ENCODE results near the gene TRIM17. TPM values are rescaled to one million over a fixed set of nuclear protein-coding genes. Genes with fewer than 3 reads are reported as not detected.

The TRIM17 gene
- total and polyA plus RNA-seq, 9 donors: 0.27 to 1.0 (median 0.57) TPM

- Histone ChIP-seq H3K4me3 (ENCODE audit: low read length) (no peak overlapping the region), H3K9me3 (replicated peaks; ENCODE audit: control insufficient read depth, low read depth, low read length) (no peaks in the 10 kb centered on the region), H3K36me3 (ENCODE audit: control insufficient read depth, insufficient read depth, low read length) (peaks cover 46% of the 10 kb centered on the region), H3K27me3 (ENCODE audit: control insufficient read depth, insufficient read depth, low read length) (no peaks in the 10 kb centered on the region), H3K4me1 (ENCODE audit: control insufficient read depth, insufficient read depth, low read length) (no peaks in the 10 kb centered on the region), H3K27ac (ENCODE audit: low read length) (no peak overlapping the region)
- 76% methylated on average over 6 of the region's 9 CpGs for WGBS (ENCODE audit: insufficient coverage)
- DNase-seq: no peak
Measured at GRCh38 chr1:228393811-228394570, 22.7 kb downstream of the TRIM17 start.

GRCh38 chr1:228393268-228393701 is 23.4 kb downstream of the TRIM17 start:
- 25% methylated on average over 4 of the region's 8 CpGs for WGBS (ENCODE audit: insufficient coverage)
- Histone ChIP-seq H3K4me1 (ENCODE audit: control insufficient read depth, insufficient read depth, low read length) (no peaks in the 10 kb centered on the region), H3K9me3 (replicated peaks; ENCODE audit: control insufficient read depth, low read depth, low read length) (no peaks in the 10 kb centered on the region), H3K27ac (ENCODE audit: low read length) (no peak overlapping the region), H3K36me3 (ENCODE audit: control insufficient read depth, insufficient read depth, low read length) (peaks cover 41% of the 10 kb centered on the region), H3K4me3 (ENCODE audit: low read length) (no peak overlapping the region), H3K27me3 (ENCODE audit: control insufficient read depth, insufficient read depth, low read length) (no peaks in the 10 kb centered on the region)
- DNase-seq: no peak

DNA sequence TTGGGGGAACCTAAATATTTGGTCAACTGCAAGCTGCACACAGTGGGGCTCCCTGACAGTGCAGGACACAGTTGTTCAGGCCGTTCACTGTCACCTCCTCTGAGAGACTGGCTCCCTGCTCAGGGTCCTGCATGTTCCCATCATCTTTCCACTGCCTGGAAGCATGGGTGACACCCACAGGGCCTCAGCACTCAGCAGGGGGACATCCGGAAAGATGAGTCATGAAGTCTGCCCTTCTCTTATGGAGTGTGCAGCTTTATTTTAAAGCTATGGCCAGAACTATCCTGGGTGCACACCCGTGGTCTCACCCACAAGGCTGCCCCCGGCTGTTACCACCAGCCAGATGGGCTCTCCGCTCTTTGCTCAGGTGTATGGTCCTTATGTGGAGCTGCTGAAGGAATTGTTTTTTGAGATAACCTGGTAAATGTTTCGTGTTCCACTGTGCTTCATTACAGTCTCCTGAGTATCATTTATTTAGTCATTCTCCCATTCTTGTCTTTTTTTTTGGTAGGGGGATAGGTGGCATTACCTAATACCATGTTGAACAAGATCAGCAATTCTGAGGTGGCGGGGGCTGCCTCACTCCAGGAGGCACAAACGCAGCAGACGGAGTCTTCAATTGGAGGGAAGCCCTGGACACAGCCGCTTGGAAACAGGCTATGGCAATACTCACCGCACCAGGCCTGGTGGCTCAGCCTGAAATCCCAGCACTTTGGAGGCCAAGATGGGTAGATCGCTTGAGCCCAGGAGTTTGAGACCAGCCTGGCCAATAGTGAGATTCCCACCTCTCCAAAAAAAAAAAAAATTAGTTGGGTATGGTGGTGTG is 24.3 kb downstream of the TRIM17 start:
- WGBS (ENCODE audit: insufficient coverage): 89% methylated on average over 6 of the region's 12 CpGs
- H3K36me3 ChIP-seq (ENCODE audit: control insufficient read depth, insufficient read depth, low read length): peaks cover 38% of the 10 kb centered on the region

DNA sequence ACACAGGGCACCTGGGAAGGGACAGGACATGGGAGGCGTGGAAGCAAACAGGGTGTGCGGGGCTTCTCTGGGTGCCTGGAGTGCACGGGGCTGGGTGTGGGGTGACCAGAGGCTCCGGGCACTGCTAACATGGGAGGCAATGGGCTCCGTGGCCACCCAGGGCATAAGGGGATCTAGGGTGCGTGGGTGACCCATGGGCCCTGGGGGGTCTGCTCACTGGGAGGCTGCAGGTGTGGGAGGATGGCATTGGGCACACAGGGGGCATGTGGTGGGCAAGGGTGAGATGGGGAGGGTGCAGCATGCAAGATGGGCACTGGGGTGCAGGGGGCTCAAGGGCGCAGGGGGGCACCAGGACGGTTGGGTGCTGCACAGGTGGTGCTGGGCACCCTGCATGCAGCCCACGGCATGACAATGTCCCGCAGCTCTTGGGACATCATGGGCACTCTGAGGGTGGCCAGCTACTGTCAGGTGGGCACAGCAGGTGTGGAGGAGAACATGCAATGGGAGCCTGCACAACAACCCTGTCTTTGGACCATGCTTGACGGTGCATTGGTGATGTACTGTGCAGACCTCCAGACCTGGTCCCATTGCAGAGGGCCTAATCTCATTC is 25.1 kb downstream of the TRIM17 start:
- Histone ChIP-seq H3K27ac (ENCODE audit: low read length) (no peak overlapping the region), H3K27me3 (ENCODE audit: control insufficient read depth, insufficient read depth, low read length) (no peaks in the 10 kb centered on the region), H3K36me3 (ENCODE audit: control insufficient read depth, insufficient read depth, low read length) (peaks cover 30% of the 10 kb centered on the region), H3K4me3 (ENCODE audit: low read length) (no peak overlapping the region), H3K9me3 (replicated peaks; ENCODE audit: control insufficient read depth, low read depth, low read length) (no peaks in the 10 kb centered on the region), H3K4me1 (ENCODE audit: control insufficient read depth, insufficient read depth, low read length) (no peaks in the 10 kb centered on the region)
- no peak for DNase-seq
- WGBS (ENCODE audit: insufficient coverage): 93% methylated on average over 10 of the region's 11 CpGs

More for the DNA sequence above, 24.3 kb downstream of the TRIM17 start:
- H3K4me3 ChIP-seq (ENCODE audit: low read length): no peak overlapping the region
- H3K27me3 ChIP-seq (ENCODE audit: control insufficient read depth, insufficient read depth, low read length): no peaks in the 10 kb centered on the region
- DNase-seq: no peak
- no peak overlapping the region for H3K27ac ChIP-seq (ENCODE audit: low read length)
- no peaks in the 10 kb centered on the region for H3K9me3 ChIP-seq (replicated peaks; ENCODE audit: control insufficient read depth, low read depth, low read length)
- H3K4me1 ChIP-seq (ENCODE audit: control insufficient read depth, insufficient read depth, low read length): no peaks in the 10 kb centered on the region

- 84% methylated on average over 2 of the region's 10 CpGs for WGBS (ENCODE audit: insufficient coverage)
- Histone ChIP-seq H3K4me1 (ENCODE audit: control insufficient read depth, insufficient read depth, low read length) (no peaks in the 10 kb centered on the region), H3K27ac (ENCODE audit: low read length) (no peak overlapping the region), H3K9me3 (replicated peaks; ENCODE audit: control insufficient read depth, low read depth, low read length) (no peaks in the 10 kb centered on the region), H3K27me3 (ENCODE audit: control insufficient read depth, insufficient read depth, low read length) (no peaks in the 10 kb centered on the region), H3K4me3 (ENCODE audit: low read length) (no peak overlapping the region), H3K36me3 (ENCODE audit: control insufficient read depth, insufficient read depth, low read length) (peaks cover 22% of the 10 kb centered on the region)
- DNase-seq: no peak
Measured at GRCh38 chr1:228390649-228391048, 26.0 kb downstream of the TRIM17 start.

DNA sequence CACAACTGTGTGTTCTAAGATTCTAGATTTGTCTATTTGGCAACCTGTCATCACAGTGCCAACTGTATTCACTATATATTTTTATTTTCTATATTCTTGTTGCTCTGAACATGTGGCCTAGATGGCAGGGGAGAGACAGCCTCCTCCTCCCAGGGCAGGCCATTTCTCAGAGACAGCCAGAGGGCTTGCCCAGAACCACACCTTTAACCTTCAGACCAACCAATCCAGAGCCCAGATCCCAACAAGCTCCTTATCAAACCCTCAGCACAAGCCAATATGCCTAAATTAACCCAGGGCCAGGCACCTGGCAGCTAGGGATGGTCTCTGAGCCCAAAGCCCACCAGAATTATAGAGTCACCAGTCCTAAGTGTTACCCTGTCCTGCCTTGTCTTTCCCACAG is 29.3 kb downstream of the TRIM17 start:
- no peak for DNase-seq
- H3K4me3 ChIP-seq (ENCODE audit: low read length): no peak overlapping the region
- peaks cover 3% of the 10 kb centered on the region for H3K27me3 ChIP-seq (ENCODE audit: control insufficient read depth, insufficient read depth, low read length)
- no peaks in the 10 kb centered on the region for H3K36me3 ChIP-seq (ENCODE audit: control insufficient read depth, insufficient read depth, low read length)
- H3K9me3 ChIP-seq (replicated peaks; ENCODE audit: control insufficient read depth, low read depth, low read length): no peaks in the 10 kb centered on the region
- H3K27ac ChIP-seq (ENCODE audit: low read length): no peak overlapping the region
- no peaks in the 10 kb centered on the region for H3K4me1 ChIP-seq (ENCODE audit: control insufficient read depth, insufficient read depth, low read length)

GRCh38 chr1:228385232-228385631 is 31.4 kb downstream of the TRIM17 start:
- Histone ChIP-seq H3K4me3 (ENCODE audit: low read length) (no peak overlapping the region), H3K9me3 (replicated peaks; ENCODE audit: control insufficient read depth, low read depth, low read length) (no peaks in the 10 kb centered on the region), H3K27me3 (ENCODE audit: control insufficient read depth, insufficient read depth, low read length) (peaks cover 3% of the 10 kb centered on the region), H3K27ac (ENCODE audit: low read length) (no peak overlapping the region), H3K36me3 (ENCODE audit: control insufficient read depth, insufficient read depth, low read length) (no peaks in the 10 kb centered on the region), H3K4me1 (ENCODE audit: control insufficient read depth, insufficient read depth, low read length) (no peaks in the 10 kb centered on the region)
- no peak for DNase-seq

DNA sequence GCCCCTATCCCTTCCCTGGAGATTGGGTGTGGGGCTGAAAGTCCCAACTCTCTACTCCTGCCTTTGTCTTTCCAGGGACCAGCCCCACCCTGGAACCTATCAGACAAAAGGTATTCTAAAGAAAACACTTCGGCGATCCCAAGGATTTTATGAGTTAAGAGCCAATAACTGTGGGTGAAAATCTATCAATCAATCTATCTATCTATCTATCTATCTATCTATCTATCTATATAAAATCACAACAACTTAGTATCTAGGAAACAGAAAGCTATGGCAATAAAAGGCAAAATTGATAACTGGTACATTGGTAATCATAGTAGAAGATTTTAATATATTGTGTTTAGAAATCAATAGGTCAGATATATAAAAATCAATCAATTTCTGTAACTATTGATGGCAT is 32.9 kb downstream of the TRIM17 start:
- Histone ChIP-seq H3K27me3 (ENCODE audit: control insufficient read depth, insufficient read depth, low read length) (peaks cover 10% of the 10 kb centered on the region), H3K9me3 (replicated peaks; ENCODE audit: control insufficient read depth, low read depth, low read length) (no peaks in the 10 kb centered on the region), H3K4me3 (ENCODE audit: low read length) (no peak overlapping the region), H3K27ac (ENCODE audit: low read length) (no peak overlapping the region), H3K4me1 (ENCODE audit: control insufficient read depth, insufficient read depth, low read length) (peaks cover 9% of the 10 kb centered on the region), H3K36me3 (ENCODE audit: control insufficient read depth, insufficient read depth, low read length) (no peaks in the 10 kb centered on the region)
- WGBS (ENCODE audit: insufficient coverage): no CpG with 5 or more reads among the region's 2 CpGs
- no peak for DNase-seq

DNA sequence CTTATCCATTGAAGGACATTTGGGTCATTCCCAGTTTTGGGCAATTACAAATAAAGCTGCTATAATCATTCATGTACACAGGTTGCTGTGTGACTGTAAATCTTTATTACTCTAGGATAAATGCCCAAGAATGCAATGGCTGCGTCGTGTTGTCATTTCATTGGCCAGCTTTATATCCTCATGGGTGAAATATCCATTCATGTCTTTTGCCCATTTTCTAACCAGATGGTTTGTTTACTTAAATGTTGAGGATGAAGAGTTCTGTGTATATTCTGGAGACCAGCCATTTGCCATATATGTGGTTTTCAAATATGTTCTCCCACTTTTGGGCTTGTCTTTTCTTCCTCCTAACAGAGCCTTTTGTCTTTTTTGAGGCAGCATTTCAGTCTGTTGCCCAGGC is 35.3 kb downstream of the TRIM17 start:
- H3K4me1 ChIP-seq (ENCODE audit: control insufficient read depth, insufficient read depth, low read length): peaks cover 15% of the 10 kb centered on the region
- WGBS (ENCODE audit: insufficient coverage): no CpG with 5 or more reads among the region's 2 CpGs
- peaks cover 11% of the 10 kb centered on the region for H3K27me3 ChIP-seq (ENCODE audit: control insufficient read depth, insufficient read depth, low read length)
- peaks cover 11% of the 10 kb centered on the region for H3K36me3 ChIP-seq (ENCODE audit: control insufficient read depth, insufficient read depth, low read length)
- no peak overlapping the region for H3K4me3 ChIP-seq (ENCODE audit: low read length)
- no peaks in the 10 kb centered on the region for H3K9me3 ChIP-seq (replicated peaks; ENCODE audit: control insufficient read depth, low read depth, low read length)
- no peak overlapping the region for H3K27ac ChIP-seq (ENCODE audit: low read length)
- no peak for DNase-seq

DNA sequence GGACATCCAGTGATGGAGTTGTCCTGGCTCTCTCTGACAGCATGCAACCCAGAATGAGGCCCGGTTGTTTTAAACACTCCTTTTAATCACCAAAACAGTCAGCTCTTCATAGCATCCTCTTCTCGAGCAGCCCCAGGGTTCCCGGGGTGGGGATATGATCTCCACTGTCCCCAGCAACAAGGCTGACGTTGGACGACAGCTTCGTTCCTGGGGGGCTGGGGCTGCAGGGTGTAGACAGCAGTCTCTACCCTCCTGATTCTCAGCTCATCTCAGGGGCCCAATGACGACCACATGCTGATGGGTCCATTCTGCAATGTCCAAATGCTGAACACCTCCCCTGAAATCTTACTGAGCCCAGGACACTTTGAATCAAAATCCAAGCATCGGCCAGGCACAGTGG is 37.0 kb downstream of the TRIM17 start:
- Histone ChIP-seq H3K4me1 (ENCODE audit: control insufficient read depth, insufficient read depth, low read length) (peaks cover 24% of the 10 kb centered on the region), H3K36me3 (ENCODE audit: control insufficient read depth, insufficient read depth, low read length) (peaks cover 18% of the 10 kb centered on the region), H3K27me3 (ENCODE audit: control insufficient read depth, insufficient read depth, low read length) (peaks cover 11% of the 10 kb centered on the region), H3K4me3 (ENCODE audit: low read length) (no peak overlapping the region), H3K9me3 (replicated peaks; ENCODE audit: control insufficient read depth, low read depth, low read length) (no peaks in the 10 kb centered on the region), H3K27ac (ENCODE audit: low read length) (no peak overlapping the region)
- no peak for DNase-seq
- 79% methylated on average over 3 of the region's 8 CpGs for WGBS (ENCODE audit: insufficient coverage)

All from muscle of leg (tissue), 11 donors.